ENCODE data around the gene ARHGDIA. TPM values are rescaled to one million over a fixed set of nuclear protein-coding genes. Genes with fewer than 3 reads are reported as not detected.

ARHGDIA gene
- total RNA-seq, 1 experiment from 2014 or later, result 201 TPM

GRCh38 chr17:81854974-81855774 lies 16.0 kb downstream of the ARHGDIA start:
- H4K20me1 ChIP-seq (ENCODE audit: low read length), result peaks cover 52% of the 10 kb centered on the region
- H3K36me3 ChIP-seq (ENCODE audit: low read depth, low read length), result peaks cover 49% of the 10 kb centered on the region
- H3K4me2 ChIP-seq (ENCODE audit: low read length), result no peak overlapping the region
- no TSS peak for BruUV-seq (replicated peaks)
- H3K9me3 ChIP-seq (ENCODE audit: low read length), result no peaks in the 10 kb centered on the region
- peak; percentile 57 for DNase-seq
- no peak overlapping the region for H3K4me3 ChIP-seq (ENCODE audit: low read length)
- ChIA-PET CTCF (interaction anchor here (0.6 kb wide), 1 partner anchor 120 kb away, joined by 10 read pairs; no protein-coding TSS in a partner anchor), POLR2A (ENCODE audit: unreplicated experiment) (no interaction called here)
- H3K79me2 ChIP-seq (ENCODE audit: low read length), result peaks cover 91% of the 10 kb centered on the region
- H3K27ac ChIP-seq (ENCODE audit: low read length), result no peak overlapping the region
- H3K9me2 ChIP-seq (replicated peaks; ENCODE audit: low read length), result no peaks in the 10 kb centered on the region
- no peak overlapping the region for H2AFZ ChIP-seq (ENCODE audit: low read length)
- TF ChIP-seq CTCF (conservative IDR thresholded peaks at IDR 0.05; ENCODE audit: low read depth, low read length) (peak; percentile 49; the same call in 1 of the 2 replicates), EZH2 (IDR thresholded peaks at IDR 0.05; ENCODE audit: low read length, unreplicated experiment) (no peak)
- H3K27me3 ChIP-seq (ENCODE audit: low read length), result no peaks in the 10 kb centered on the region
- H3K4me1 ChIP-seq (ENCODE audit: insufficient read depth, low read length), result peaks cover 26% of the 10 kb centered on the region
- ATAC-seq, result peak; percentile 14; the same call in 1 of the 2 replicates
- no peak overlapping the region for H3K9ac ChIP-seq (ENCODE audit: low read length)
- H3F3A ChIP-seq (ENCODE audit: low read length, unreplicated experiment), result no peaks in the 10 kb centered on the region
- intact Hi-C loops (cut with micrococcal nuclease), result no loop called here

GRCh38 chr17:81852237-81852636 lies 18.9 kb downstream of the ARHGDIA start:
- Histone ChIP-seq H3K79me2 (ENCODE audit: low read length) (peaks cover 62% of the 10 kb centered on the region), H3K4me1 (ENCODE audit: insufficient read depth, low read length) (peaks cover 8% of the 10 kb centered on the region; the same call in 1 of the 2 replicates), H3K27me3 (ENCODE audit: low read length) (no peaks in the 10 kb centered on the region), H3K9ac (ENCODE audit: low read length) (no peak overlapping the region), H3K36me3 (ENCODE audit: low read depth, low read length) (peaks cover 46% of the 10 kb centered on the region), H3K9me3 (ENCODE audit: low read length) (no peaks in the 10 kb centered on the region), H3K27ac (ENCODE audit: low read length) (no peak overlapping the region), H3K4me3 (ENCODE audit: low read length) (no peak overlapping the region), H3F3A (ENCODE audit: low read length, unreplicated experiment) (no peaks in the 10 kb centered on the region), H3K9me2 (replicated peaks; ENCODE audit: low read length) (no peaks in the 10 kb centered on the region), H2AFZ (ENCODE audit: low read length) (no peak overlapping the region), H3K4me2 (ENCODE audit: low read length) (no peak overlapping the region), H4K20me1 (ENCODE audit: low read length) (peaks cover 25% of the 10 kb centered on the region)
- TF ChIP-seq EZH2phosphoT487 (IDR thresholded peaks at IDR 0.05; ENCODE audit: borderline replicate concordance, low read length) (no peak), CTCF (conservative IDR thresholded peaks at IDR 0.05; ENCODE audit: low read depth, low read length) (no peak), EZH2 (IDR thresholded peaks at IDR 0.05; ENCODE audit: low read length, unreplicated experiment) (no peak)
- no peak for DNase-seq
- ChIA-PET CTCF (no interaction called here), POLR2A (ENCODE audit: unreplicated experiment) (no interaction called here)
- intact Hi-C loops (cut with micrococcal nuclease), result no loop called here
- ATAC-seq, result no peak
- BruUV-seq (replicated peaks), result no TSS peak

GRCh38 chr17:81851423-81851822 lies 19.7 kb downstream of the ARHGDIA start:
- no peak overlapping the region for H2AFZ ChIP-seq (ENCODE audit: low read length)
- POLR2A ChIA-PET (ENCODE audit: unreplicated experiment), result no interaction called here
- no peak overlapping the region for H3K9ac ChIP-seq (ENCODE audit: low read length)
- intact Hi-C loops (cut with micrococcal nuclease), result no loop called here
- H4K20me1 ChIP-seq (ENCODE audit: low read length), result peaks cover 25% of the 10 kb centered on the region
- no peak overlapping the region for H3K4me2 ChIP-seq (ENCODE audit: low read length)
- no peaks in the 10 kb centered on the region for H3K9me2 ChIP-seq (replicated peaks; ENCODE audit: low read length)
- ATAC-seq (no peak), DNase-seq (no peak)
- H3K4me3 ChIP-seq (ENCODE audit: low read length), result no peak overlapping the region
- no peak for TF ChIP-seq EZH2phosphoT487 (IDR thresholded peaks at IDR 0.05; ENCODE audit: borderline replicate concordance, low read length)
- no peak for TF ChIP-seq CTCF (conservative IDR thresholded peaks at IDR 0.05; ENCODE audit: low read depth, low read length)
- TF ChIP-seq EZH2 (IDR thresholded peaks at IDR 0.05; ENCODE audit: low read length, unreplicated experiment), result no peak
- BruUV-seq (replicated peaks), result no TSS peak
- H3K36me3 ChIP-seq (ENCODE audit: low read depth, low read length), result peaks cover 54% of the 10 kb centered on the region
- H3K27ac ChIP-seq (ENCODE audit: low read length), result no peak overlapping the region
- CTCF ChIA-PET, result interaction anchor here (0.6 kb wide), 2 partner anchors 112 to 121 kb away, joined by 4 to 5 read pairs; no protein-coding TSS in a partner anchor
- H3K4me1 ChIP-seq (ENCODE audit: insufficient read depth, low read length), result peaks cover 8% of the 10 kb centered on the region; the same call in 1 of the 2 replicates
- no peaks in the 10 kb centered on the region for H3K27me3 ChIP-seq (ENCODE audit: low read length)
- no peaks in the 10 kb centered on the region for H3F3A ChIP-seq (ENCODE audit: low read length, unreplicated experiment)
- no peaks in the 10 kb centered on the region for H3K9me3 ChIP-seq (ENCODE audit: low read length)
- H3K79me2 ChIP-seq (ENCODE audit: low read length), result peaks cover 54% of the 10 kb centered on the region

Measured in PC-3 (cell line).